ENCODE measurements around the gene C1QL1.

DNA sequence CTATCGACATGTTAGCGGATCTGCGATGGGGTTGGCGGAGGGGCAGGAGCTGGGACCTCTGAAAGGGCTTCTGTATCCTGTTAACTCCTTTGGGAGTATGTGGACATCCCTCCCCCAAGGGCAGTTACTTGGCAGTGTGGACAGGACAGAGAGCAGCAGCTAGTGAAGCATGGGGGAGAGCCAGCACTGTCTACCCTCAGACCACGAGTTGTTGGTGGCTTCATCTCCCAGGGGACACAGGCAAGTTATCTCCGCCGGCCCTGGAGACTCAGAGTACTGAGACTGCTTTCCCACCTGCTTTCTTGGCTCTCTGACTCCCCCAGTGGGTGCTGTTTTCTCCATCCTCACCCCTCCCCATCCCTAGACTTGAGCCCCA lies 47.5 kb downstream of the C1QL1 start:
- TF ChIP-seq EZH2 (optimal IDR thresholded peaks at IDR 0.05; ENCODE audit: low read depth, low read length) (no peak), EZH2phosphoT487 (IDR thresholded peaks at IDR 0.05; ENCODE audit: low read length) (no peak)
- TF ChIP-seq, protein P1, sequence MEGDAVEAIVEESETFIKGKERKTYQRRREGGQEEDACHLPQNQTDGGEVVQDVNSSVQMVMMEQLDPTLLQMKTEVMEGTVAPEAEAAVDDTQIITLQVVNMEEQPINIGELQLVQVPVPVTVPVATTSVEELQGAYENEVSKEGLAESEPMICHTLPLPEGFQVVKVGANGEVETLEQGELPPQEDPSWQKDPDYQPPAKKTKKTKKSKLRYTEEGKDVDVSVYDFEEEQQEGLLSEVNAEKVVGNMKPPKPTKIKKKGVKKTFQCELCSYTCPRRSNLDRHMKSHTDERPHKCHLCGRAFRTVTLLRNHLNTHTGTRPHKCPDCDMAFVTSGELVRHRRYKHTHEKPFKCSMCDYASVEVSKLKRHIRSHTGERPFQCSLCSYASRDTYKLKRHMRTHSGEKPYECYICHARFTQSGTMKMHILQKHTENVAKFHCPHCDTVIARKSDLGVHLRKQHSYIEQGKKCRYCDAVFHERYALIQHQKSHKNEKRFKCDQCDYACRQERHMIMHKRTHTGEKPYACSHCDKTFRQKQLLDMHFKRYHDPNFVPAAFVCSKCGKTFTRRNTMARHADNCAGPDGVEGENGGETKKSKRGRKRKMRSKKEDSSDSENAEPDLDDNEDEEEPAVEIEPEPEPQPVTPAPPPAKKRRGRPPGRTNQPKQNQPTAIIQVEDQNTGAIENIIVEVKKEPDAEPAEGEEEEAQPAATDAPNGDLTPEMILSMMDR (IDR thresholded peaks at IDR 0.05; ENCODE audit: low read length), result no peak
